HG03354 (cell line): Measurements from ENCODE around the gene CCDC57.

Experiments
- ATAC-seq: cut with Tn5 transposase; IDR thresholded peaks from one replicate; pipeline ENCODE4 v1.9.1; 2021; ENCODE audit warnings: mild to moderate bottlenecking; ENCODE audit not compliant: unreplicated experiment, poor library complexity, severe bottlenecking

The CCDC57 gene

GRCh38 chr17:82237746-82238471 lies 25.3 kb upstream of the CCDC57 start:
- ATAC-seq: no peak

DNA sequence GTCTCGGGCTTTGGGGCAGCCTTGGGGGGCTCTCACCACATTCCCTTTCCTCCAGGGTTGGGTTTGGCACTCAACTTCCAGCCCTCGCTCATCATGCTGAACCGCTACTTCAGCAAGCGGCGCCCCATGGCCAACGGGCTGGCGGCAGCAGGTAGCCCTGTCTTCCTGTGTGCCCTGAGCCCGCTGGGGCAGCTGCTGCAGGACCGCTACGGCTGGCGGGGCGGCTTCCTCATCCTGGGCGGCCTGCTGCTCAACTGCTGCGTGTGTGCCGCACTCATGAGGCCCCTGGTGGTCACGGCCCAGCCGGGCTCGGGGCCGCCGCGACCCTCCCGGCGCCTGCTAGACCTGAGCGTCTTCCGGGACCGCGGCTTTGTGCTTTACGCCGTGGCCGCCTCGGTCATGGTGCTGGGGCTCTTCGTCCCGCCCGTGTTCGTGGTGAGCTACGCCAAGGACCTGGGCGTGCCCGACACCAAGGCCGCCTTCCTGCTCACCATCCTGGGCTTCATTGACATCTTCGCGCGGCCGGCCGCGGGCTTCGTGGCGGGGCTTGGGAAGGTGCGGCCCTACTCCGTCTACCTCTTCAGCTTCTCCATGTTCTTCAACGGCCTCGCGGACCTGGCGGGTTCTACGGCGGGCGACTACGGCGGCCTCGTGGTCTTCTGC lies 24.6 kb upstream of the CCDC57 start:
- no peak for ATAC-seq

- ATAC-seq: no peak
Observed at GRCh38 chr17:82236142-82236971, 23.7 kb upstream of the CCDC57 start.

DNA sequence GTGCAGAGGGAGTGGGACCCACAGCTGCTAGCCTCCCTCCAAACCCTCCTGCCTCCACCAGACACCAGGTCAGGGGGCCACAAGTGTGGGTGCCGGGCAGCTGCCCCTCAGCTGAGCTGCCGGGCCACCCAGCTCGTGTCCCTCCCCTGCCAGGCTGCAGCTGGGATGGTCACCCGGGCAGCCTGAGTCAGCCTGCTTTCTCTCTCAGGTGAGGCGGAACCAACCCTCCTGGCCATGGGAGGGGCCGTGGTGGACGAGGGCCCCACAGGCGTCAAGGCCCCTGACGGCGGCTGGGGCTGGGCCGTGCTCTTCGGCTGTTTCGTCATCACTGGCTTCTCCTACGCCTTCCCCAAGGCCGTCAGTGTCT lies 23.1 kb upstream of the CCDC57 start:
- ATAC-seq: no peak

- ATAC-seq: no peak
Observed at GRCh38 chr17:82235056-82235774, 22.6 kb upstream of the CCDC57 start.

DNA sequence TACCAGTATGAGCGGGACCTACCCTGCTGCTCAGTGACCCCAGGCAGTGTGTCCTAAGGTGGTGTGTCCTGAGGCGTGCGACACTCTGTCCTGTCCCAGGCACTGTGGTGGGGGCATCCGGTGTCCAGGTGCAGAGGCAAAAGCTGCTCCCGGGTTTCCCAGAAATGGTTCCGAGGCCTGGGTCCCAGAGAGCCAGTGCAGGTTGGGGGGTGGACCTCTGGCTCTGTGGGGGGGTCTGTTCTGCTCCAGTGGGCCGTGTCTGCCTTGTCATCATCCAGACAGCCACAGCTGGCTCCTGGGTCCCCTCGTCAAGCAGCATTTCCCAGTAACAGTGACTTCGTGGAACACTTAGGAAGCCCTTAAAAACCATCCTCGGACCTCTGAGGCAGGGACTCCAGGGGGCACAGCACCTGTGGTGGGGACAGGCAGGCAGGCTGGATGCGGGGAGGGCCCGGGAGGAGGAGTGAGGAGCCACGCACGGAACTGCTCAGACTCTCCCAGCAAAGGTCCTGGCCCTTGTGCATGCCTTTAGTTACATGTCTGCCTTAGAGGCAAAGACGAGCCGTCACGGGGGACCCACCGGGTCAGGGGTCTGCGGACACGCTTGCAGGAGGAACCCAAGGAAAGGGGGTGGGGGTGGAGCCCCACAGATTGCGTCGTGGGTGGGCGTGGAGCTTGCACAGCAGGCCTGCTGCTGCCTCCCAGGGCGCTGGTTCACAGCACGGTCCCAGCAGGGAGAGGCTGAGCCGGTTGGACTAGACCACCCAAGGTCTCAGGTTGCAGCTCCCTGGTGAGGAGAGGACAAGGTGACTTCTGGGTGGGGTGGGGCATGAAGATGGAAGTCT lies 21.8 kb upstream of the CCDC57 start:
- no peak for ATAC-seq

DNA sequence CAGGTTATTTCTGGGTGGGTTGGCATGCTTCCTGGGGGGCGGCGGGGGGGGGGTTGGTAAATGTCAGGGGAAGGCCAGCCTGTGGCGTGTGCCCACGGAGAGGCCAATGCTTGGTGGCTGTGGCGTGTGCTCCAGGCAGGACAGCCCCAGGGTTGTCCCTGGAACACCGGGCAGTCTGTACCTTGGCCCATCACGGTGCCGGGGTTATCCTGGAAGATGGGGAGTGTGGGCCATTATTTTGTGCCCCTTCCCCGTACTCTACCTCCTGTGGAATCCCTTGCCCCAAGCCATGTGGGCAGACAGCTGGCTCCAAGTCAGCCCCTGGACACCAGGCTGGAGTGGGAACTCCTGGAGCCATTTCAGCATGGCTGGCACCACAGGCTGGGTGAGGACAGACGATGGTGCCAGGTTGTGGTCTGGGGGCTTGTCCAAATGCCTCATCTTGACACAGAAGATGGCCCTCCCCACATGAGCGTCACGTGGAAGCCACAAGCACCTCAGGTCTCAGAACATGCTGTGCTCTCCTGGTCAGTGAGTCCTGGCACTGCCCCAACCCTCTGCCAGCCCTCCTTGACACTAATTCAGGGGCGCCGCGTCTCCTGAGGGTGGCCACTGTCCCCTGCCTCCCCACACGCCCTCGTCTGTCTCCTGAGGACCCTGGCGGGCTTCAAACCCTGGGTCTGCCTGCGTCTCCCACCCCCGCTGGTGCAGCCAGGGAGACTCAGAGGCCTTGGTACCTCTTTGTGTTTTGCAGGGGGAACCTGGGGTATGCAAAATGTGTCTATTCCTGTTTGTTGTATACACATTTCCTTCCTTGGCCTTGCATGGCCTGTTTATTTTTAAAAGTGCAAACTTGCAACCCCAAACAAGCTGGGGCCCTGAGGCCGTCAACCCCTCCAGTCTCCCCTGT lies 20.5 kb upstream of the CCDC57 start:
- ATAC-seq: no peak

DNA sequence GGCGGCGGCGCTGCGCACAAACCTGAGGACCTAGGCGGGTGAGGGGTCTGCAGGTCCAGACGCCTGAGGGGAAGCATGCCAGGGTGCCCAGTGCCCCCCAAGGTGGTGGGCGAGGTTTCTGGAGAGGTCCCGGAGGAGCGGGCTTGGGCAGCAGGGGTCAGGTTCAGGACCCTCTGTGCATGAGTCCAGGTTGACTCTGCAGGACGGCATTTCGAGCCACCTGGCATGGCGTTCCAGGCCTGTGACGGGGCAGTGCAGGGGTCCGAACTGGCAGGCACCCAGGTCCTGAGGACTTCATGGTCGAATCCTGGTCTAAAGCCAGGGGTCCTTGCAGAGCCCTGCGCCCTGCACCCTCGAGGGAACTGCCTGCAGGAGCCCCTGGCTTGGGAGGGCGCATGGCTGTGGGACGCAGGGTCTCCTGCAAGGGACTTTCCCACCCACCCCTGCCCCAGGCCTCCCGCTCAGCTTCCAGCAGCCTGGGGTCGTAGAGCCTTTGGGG lies 19.7 kb upstream of the CCDC57 start:
- ATAC-seq: no peak

GRCh38 chr17:82231562-82232321 lies 19.1 kb upstream of the CCDC57 start:
- ATAC-seq: peak; percentile 3

GRCh38 chr17:82231312-82231561 lies 18.6 kb upstream of the CCDC57 start:
- no peak for ATAC-seq

DNA sequence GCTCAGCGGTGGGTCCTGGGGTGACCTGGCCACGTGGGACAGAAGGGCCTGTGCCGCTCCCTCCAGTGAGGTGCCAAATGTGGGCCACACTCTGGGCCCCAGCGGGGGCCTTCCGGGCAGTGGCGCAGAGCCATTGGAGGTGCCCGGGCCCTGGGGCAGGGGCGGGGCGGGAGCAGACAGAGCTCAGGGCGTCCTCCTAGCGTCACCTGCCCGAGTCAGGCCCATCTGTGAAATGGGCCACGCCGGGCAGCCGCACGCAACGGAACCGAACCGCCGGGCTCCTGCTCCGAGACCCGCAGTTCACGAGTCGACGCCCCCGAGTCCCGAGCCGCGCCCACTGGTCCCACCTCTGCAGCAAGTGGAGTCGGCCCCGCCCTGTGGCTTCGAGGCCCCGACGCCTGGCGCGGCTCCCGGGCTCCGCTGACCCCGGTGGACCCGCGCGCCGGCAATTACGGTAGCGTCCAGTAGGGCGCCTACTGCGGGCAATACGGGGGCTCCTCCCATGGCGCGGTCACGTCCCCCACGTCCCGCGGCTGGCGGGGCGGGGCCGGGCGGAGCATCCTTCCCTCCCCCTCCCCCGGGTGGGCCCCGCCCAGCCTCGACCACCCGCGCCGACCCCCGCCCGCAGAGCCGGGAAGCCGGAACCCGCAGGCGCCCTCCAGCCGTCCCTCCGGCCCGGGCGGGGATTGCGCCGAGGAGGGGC lies 18.1 kb upstream of the CCDC57 start:
- ATAC-seq: peak; percentile 34

GRCh38 chr17:82229698-82230608 lies 17.3 kb upstream of the CCDC57 start:
- ATAC-seq: no peak

- peak; percentile 52 for ATAC-seq
Observed at GRCh38 chr17:82228842-82229697, 16.4 kb upstream of the CCDC57 start, which contains the start of gene SLC16A3. TSS of gene SLC16A3 (plus strand) at chr17:82229042. CDS start at chr17:82236009, 6,967 bp downstream.

DNA sequence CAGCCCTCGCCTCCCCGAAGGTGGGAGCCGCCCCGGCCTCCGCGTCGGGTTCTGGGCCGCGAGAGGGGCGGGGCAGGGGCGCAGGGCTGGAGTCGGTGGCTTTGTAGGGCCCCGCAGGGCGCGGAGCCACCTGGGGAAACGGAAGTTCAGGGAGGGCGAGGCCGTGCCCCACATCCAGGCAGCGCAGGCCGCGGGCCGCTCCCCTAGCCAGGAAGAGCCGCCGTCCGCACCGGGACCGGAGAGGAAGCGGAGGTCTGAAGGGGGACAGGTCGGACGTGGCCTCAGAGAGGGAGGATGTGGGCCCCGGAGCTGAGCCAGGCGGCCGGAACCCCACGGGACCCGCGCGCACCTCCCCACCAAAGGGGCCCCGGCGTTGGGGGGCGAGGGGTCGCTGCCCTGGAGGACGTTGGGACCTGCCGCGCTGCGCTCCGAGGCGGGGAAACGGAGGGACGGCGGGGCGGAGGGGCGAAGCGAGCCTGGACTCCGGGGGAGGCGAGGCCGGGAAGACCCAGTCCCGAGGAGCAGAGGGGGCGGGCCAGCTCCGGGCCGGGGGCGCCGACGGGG lies 15.7 kb upstream of the CCDC57 start:
- ATAC-seq: peak; percentile 36
